GM18499 (cell line): ENCODE data around the gene PRSS21.

Experiments used
- ATAC-seq: cut with Tn5 transposase; IDR thresholded peaks from one replicate; pipeline ENCODE4 v1.9.1; 2021; ENCODE audit warnings: moderate number of reproducible peaks; ENCODE audit not compliant: insufficient read depth, unreplicated experiment

The PRSS21 gene

GRCh38 chr16:2821487-2822157 is 4.6 kb downstream of the PRSS21 start:
- ATAC-seq, result no peak

- ATAC-seq, result no peak
Measured at GRCh38 chr16:2822158-2822495, 5.1 kb downstream of the PRSS21 start.

GRCh38 chr16:2822496-2822895 is 5.5 kb downstream of the PRSS21 start:
- no peak for ATAC-seq

- ATAC-seq, result no peak
Measured at GRCh38 chr16:2824626-2825025, 7.6 kb downstream of the PRSS21 start.

GRCh38 chr16:2825049-2825742 is 8.2 kb downstream of the PRSS21 start:
- no peak for ATAC-seq

GRCh38 chr16:2825906-2826305 is 8.9 kb downstream of the PRSS21 start:
- ATAC-seq, result no peak

GRCh38 chr16:2826591-2827373 is 9.7 kb downstream of the PRSS21 start:
- ATAC-seq, result no peak

- no peak for ATAC-seq
Measured at GRCh38 chr16:2827374-2827791, 10.3 kb downstream of the PRSS21 start.

- ATAC-seq, result no peak
Measured at GRCh38 chr16:2827831-2828520, 10.9 kb downstream of the PRSS21 start.

GRCh38 chr16:2828521-2828840 is 11.4 kb downstream of the PRSS21 start:
- ATAC-seq, result no peak

- no peak for ATAC-seq
Measured at GRCh38 chr16:2828876-2829430, 11.9 kb downstream of the PRSS21 start.

GRCh38 chr16:2829501-2830354 is 12.7 kb downstream of the PRSS21 start, which contains the start of gene ZG16B:
Gene ZG16B (plus strand): TSS chr16:2830303. CDS start chr16:2830442, 139 bp downstream.
- ATAC-seq, result no peak

GRCh38 chr16:2830355-2830695 is 13.3 kb downstream of the PRSS21 start:
- ATAC-seq, result no peak

- no peak for ATAC-seq
Measured at GRCh38 chr16:2831203-2831602, 14.2 kb downstream of the PRSS21 start.

- ATAC-seq, result no peak
Measured at GRCh38 chr16:2833776-2834175, 16.7 kb downstream of the PRSS21 start.

GRCh38 chr16:2834968-2835367 is 17.9 kb downstream of the PRSS21 start:
- no peak for ATAC-seq

- ATAC-seq, result no peak
Measured at GRCh38 chr16:2835638-2836493, 18.8 kb downstream of the PRSS21 start.

- no peak for ATAC-seq
Measured at GRCh38 chr16:2836646-2837508, 19.8 kb downstream of the PRSS21 start.
